Neural progenitor cell (in vitro differentiated cells): ENCODE measurements around the gene SLC25A18. TPM values are rescaled to one million over a fixed set of nuclear protein-coding genes. Genes with fewer than 3 reads are reported as not detected.
A peak's percentile ranks its signal among the peaks of the same experiment; 100 is the strongest.

ENCODE experiments used
- DNase-seq: peaks from one replicate; pipeline ENCODE4 v3.0.0-alpha.2; 2016; ENCODE audit warnings: low spot score
- H2AFZ ChIP-seq: fragments of 200-600 bp; sonication (generic); replicated peaks from 2 replicates; pipeline ENCODE4 v1.6.1; 2016; ENCODE audit warnings: antibody characterized with exemption
- H3F3A ChIP-seq: fragments of 200-600 bp; sonication (generic); 2 replicates; pipeline ENCODE4 v1.6.1; 2016; ENCODE audit warnings: antibody characterized with exemption, low read depth
- H3K27ac ChIP-seq: fragments of 200-600 bp; sonication (generic); 2 replicates; pipeline ENCODE4 v1.5.1; 2016; ENCODE audit warnings: mild to moderate bottlenecking
- H3K27me3 ChIP-seq: fragments of 200-600 bp; sonication (generic); 2 replicates; pipeline ENCODE4 v1.6.1; 2016; ENCODE audit warnings: mild to moderate bottlenecking, moderate library complexity
- H3K36me3 ChIP-seq: fragments of 200-600 bp; sonication (generic); 2 replicates; pipeline ENCODE4 v1.5.1; 2016
- H3K4me1 ChIP-seq: fragments of 200-600 bp; sonication (generic); 2 replicates; pipeline ENCODE4 v1.6.1; 2016; ENCODE audit warnings: mixed run types
- H3K4me2 ChIP-seq: fragments of 200-600 bp; sonication (generic); 2 replicates; pipeline ENCODE4 v1.6.1; 2016
- H3K4me3 ChIP-seq: fragments of 200-600 bp; sonication (generic); 2 replicates; pipeline ENCODE4 v1.5.1; 2016
- H3K79me2 ChIP-seq: fragments of 200-600 bp; sonication (generic); 2 replicates; pipeline ENCODE4 v1.6.1; 2016; ENCODE audit warnings: low read depth
- H3K9ac ChIP-seq: fragments of 200-600 bp; sonication (generic); 2 replicates; pipeline ENCODE4 v1.6.1; 2016
- H3K9me3 ChIP-seq: fragments of 200-600 bp; sonication (generic); 2 replicates; pipeline ENCODE4 v1.5.1; 2016; ENCODE audit warnings: low read depth
- H4K20me1 ChIP-seq: fragments of 200-600 bp; sonication (generic); 2 replicates; pipeline ENCODE4 v1.6.1; 2016; ENCODE audit warnings: low read depth
- H3K27ac Mint-ChIP-seq: 3 replicates; pipeline ENCODE4 v1.8.0; 2021; ENCODE audit warnings: mixed read lengths
- H3K27me3 Mint-ChIP-seq: 2 replicates; pipeline ENCODE4 v1.8.0; 2022; ENCODE audit warnings: low read depth, mild to moderate bottlenecking, inconsistent platforms, moderate library complexity, mixed read lengths; ENCODE audit not compliant: insufficient read depth
- H3K36me3 Mint-ChIP-seq: 3 replicates; pipeline ENCODE4 v1.8.0; 2021; ENCODE audit warnings: mixed read lengths
- H3K4me1 Mint-ChIP-seq: 3 replicates; pipeline ENCODE4 v1.8.0; 2021; ENCODE audit warnings: mixed read lengths
- H3K4me3 Mint-ChIP-seq: 3 replicates; pipeline ENCODE4 v1.8.0; 2021; ENCODE audit warnings: mild to moderate bottlenecking, moderate library complexity, mixed read lengths
- H3K9me3 Mint-ChIP-seq: 3 replicates; pipeline ENCODE4 v1.8.0; 2020; ENCODE audit warnings: mixed read lengths
- EZH2 ChIP-seq: fragments of 200-600 bp; sonication (generic); IDR thresholded peaks from 2 replicates; pipeline ENCODE4 v1.6.1; 2017; ENCODE audit warnings: antibody characterized with exemption, mild to moderate bottlenecking, moderate library complexity
- EZH2phosphoT487 ChIP-seq: fragments of 200-600 bp; sonication (generic); IDR thresholded peaks from 2 replicates; pipeline ENCODE4 v1.6.1; 2017; ENCODE audit warnings: antibody characterized with exemption
- total RNA-seq: library from RNA; depleted of rRNA; stranded (reverse); fragments of >200 nt; gene quantifications from 2 replicates; pipeline ENCODE4 v1.2.3, GENCODE V29; 2015; ENCODE audit warnings: low replicate concordance
- TF ChIP-seq, protein P1 (sequence below): fragments of 200-600 bp; sonication (generic); IDR thresholded peaks from 2 replicates; pipeline ENCODE4 v1.5.1; 2017; ENCODE audit warnings: antibody characterized with exemption, mild to moderate bottlenecking

The SLC25A18 gene
- total RNA-seq, 1 donor from 2014 or later, result 0.88 TPM

DNA sequence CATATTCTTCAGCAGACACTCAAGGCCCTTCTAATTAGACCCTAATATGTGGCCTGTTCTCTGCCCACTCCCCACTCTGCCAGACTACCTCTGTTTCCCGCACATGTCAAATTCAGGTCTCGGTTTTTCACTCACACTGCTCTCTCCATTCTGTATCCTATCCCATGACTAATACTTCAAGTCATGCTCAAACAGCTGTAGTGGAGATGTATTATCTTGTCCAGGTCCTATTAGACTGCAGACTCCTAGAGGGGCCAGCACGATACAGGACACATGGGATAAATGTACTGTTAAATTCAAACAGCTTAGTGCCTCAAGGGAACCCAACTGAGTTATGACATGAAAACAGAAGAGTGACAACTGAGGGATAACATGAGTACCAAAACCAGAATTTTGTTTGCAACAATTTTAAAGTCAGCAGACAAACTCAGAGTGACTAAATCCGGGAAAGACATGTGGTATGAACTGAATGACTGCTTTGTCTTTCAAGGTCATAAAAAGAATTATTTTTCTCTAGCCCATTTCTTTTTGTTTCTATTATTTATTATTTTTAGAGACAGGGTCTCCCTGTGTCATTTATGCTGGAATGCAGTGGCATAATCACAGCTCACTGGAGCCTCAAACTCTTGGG lies 44.7 kb downstream of the SLC25A18 start:
- DNase-seq, result no peak
- TF ChIP-seq EZH2 (no peak), EZH2phosphoT487 (no peak)
- TF ChIP-seq, protein P1, sequence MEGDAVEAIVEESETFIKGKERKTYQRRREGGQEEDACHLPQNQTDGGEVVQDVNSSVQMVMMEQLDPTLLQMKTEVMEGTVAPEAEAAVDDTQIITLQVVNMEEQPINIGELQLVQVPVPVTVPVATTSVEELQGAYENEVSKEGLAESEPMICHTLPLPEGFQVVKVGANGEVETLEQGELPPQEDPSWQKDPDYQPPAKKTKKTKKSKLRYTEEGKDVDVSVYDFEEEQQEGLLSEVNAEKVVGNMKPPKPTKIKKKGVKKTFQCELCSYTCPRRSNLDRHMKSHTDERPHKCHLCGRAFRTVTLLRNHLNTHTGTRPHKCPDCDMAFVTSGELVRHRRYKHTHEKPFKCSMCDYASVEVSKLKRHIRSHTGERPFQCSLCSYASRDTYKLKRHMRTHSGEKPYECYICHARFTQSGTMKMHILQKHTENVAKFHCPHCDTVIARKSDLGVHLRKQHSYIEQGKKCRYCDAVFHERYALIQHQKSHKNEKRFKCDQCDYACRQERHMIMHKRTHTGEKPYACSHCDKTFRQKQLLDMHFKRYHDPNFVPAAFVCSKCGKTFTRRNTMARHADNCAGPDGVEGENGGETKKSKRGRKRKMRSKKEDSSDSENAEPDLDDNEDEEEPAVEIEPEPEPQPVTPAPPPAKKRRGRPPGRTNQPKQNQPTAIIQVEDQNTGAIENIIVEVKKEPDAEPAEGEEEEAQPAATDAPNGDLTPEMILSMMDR, result no peak
- Mint-ChIP-seq H3K27me3 (no peaks in the 10 kb centered on the region), H3K36me3 (peaks cover 13% of the 10 kb centered on the region), H3K27ac (no peak overlapping the region), H3K4me3 (no peak overlapping the region), H3K9me3 (no peaks in the 10 kb centered on the region), H3K4me1 (peaks cover 6% of the 10 kb centered on the region)
- H3K79me2 ChIP-seq, result peaks cover 23% of the 10 kb centered on the region
- H3K27me3 ChIP-seq, result no peaks in the 10 kb centered on the region
- H3F3A ChIP-seq, result no peaks in the 10 kb centered on the region
- H3K4me3 ChIP-seq, result no peak overlapping the region
- H3K4me1 ChIP-seq, result no peaks in the 10 kb centered on the region
- H3K9me3 ChIP-seq, result no peaks in the 10 kb centered on the region
- H2AFZ ChIP-seq, result no peak overlapping the region
- H3K9ac ChIP-seq, result no peak overlapping the region
- H4K20me1 ChIP-seq, result peaks cover 9% of the 10 kb centered on the region
- H3K36me3 ChIP-seq, result peaks cover 11% of the 10 kb centered on the region
- no peak overlapping the region for H3K4me2 ChIP-seq
- H3K27ac ChIP-seq, result no peak overlapping the region

DNA sequence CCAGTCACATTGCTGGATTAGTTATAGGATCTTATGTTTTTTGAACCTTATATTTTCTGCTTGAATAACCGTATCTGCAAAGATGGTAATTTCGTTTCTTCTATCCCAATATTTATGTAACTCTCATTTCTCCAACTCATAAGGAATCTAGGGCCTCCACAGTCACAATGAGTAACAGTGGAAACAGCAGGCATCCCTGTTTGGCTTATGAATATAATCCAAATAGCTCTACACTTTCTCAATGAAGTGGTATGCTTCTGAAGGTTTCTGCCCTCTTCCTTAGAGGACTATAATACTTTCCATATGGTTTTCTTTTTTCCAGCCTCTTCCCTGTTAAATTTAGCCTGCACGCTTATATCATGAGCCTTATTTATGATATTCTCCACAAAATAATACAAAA lies 48.8 kb downstream of the SLC25A18 start:
- Mint-ChIP-seq H3K4me3 (no peak overlapping the region), H3K27me3 (no peaks in the 10 kb centered on the region), H3K36me3 (peaks cover 15% of the 10 kb centered on the region), H3K4me1 (no peaks in the 10 kb centered on the region), H3K9me3 (no peaks in the 10 kb centered on the region), H3K27ac (no peak overlapping the region)
- H2AFZ ChIP-seq, result no peak overlapping the region
- no peaks in the 10 kb centered on the region for H3K27me3 ChIP-seq
- H3K4me2 ChIP-seq, result no peak overlapping the region
- TF ChIP-seq EZH2phosphoT487, result no peak
- H3F3A ChIP-seq, result peaks cover 2% of the 10 kb centered on the region
- no peak overlapping the region for H3K4me3 ChIP-seq
- no peak overlapping the region for H3K27ac ChIP-seq
- H3K36me3 ChIP-seq, result peaks cover 16% of the 10 kb centered on the region
- H3K9me3 ChIP-seq, result no peaks in the 10 kb centered on the region
- H3K4me1 ChIP-seq, result no peaks in the 10 kb centered on the region
- no peaks in the 10 kb centered on the region for H3K79me2 ChIP-seq
- no peaks in the 10 kb centered on the region for H4K20me1 ChIP-seq
- DNase-seq, result no peak
- peak overlapping the region; percentile 27 for H3K9ac ChIP-seq

DNA sequence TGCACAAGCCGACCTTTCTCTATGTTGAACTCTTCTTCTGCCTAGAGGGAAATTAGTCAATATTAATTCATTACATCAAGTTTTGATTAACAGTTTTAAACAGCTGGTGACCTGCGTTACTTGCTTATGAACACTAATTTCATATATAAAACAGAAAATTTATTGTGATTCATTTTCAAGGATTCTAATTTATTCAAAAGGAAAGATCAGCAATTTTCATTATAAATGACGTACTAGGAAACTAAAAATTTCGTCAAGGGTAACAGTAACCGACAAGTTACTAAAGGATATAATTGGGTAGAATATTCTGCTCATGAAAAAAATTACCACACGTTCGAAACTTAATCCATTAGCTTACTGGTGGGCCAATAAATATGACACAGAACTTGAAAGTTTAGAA lies 50.0 kb downstream of the SLC25A18 start:
- no peaks in the 10 kb centered on the region for H3K4me1 Mint-ChIP-seq
- no peak overlapping the region for H3K27ac Mint-ChIP-seq

More for the DNA sequence above, 50.0 kb downstream of the SLC25A18 start:
- H3K4me1 ChIP-seq, result no peaks in the 10 kb centered on the region
- H3K9ac ChIP-seq, result no peak overlapping the region
- Mint-ChIP-seq H3K9me3 (no peaks in the 10 kb centered on the region), H3K27me3 (no peaks in the 10 kb centered on the region), H3K4me3 (no peak overlapping the region), H3K36me3 (peaks cover 18% of the 10 kb centered on the region)
- no peak overlapping the region for H3K4me2 ChIP-seq
- H3K9me3 ChIP-seq, result no peaks in the 10 kb centered on the region
- TF ChIP-seq, protein P1, result no peak
- TF ChIP-seq EZH2phosphoT487 (no peak), EZH2 (no peak)
- no peak overlapping the region for H3K27ac ChIP-seq
- H4K20me1 ChIP-seq, result no peaks in the 10 kb centered on the region
- no peaks in the 10 kb centered on the region for H3K27me3 ChIP-seq
- H3K79me2 ChIP-seq, result no peaks in the 10 kb centered on the region
- H2AFZ ChIP-seq, result no peak overlapping the region
- no peak overlapping the region for H3K4me3 ChIP-seq
- no peak for DNase-seq
- H3F3A ChIP-seq, result peaks cover 2% of the 10 kb centered on the region
- H3K36me3 ChIP-seq, result peaks cover 16% of the 10 kb centered on the region
